HepG2 (cell line): ENCODE measurements around the gene RAB40C. TPM values are rescaled to one million over a fixed set of nuclear protein-coding genes. Genes with fewer than 3 reads are reported as not detected.

Experiments
- ATAC-seq: fragments of 200-7000 bp; cut with Tn5 transposase; 3 replicates; pipeline ENCODE4 v1.9.1; 2020; ENCODE audit warnings: mild to moderate bottlenecking, moderate library complexity
- BruUV-seq: library from RNA; stranded (reverse); fragments of 400-500 nt; replicated peaks from 2 replicates; lab custom pipeline; 2021; lab: Mats Ljungman, UMichigan
- CTCF ChIA-PET: fragments of 300-600 bp; formaldehyde crosslinking; extraction: SDS; loops from one replicate; lab custom pipeline; 2021; ENCODE audit warnings: low total read pairs, inconsistent platforms, low intra/inter-chr PET ratio; lab: Yijun Ruan, JAX
- POLR2A ChIA-PET: fragments of 350-600 bp; sonication (Branson Sonifier 250); formaldehyde crosslinking; loops from one replicate; lab custom pipeline; 2020; ENCODE audit warnings: antibody characterized with exemption, inconsistent platforms; lab: Yijun Ruan, JAX
- DNase-seq: peaks from one replicate; pipeline ENCODE4 v3.0.0-alpha.2; 2015; ENCODE audit warnings: low spot score
- FAIRE-seq: peaks from 3 replicates; lab custom pipeline; 2011; peaks lifted over from hg19 to GRCh38; lab: Jason Lieb, UNC
- H2AFZ ChIP-seq: one replicate; pipeline ENCODE4 v1.6.1; 2011; ENCODE audit warnings: low read length, inconsistent platforms
- H3K27ac ChIP-seq: fragments of 300-600 bp; 3 replicates; pipeline ENCODE4 v1.8.0; 2011; ENCODE audit warnings: mixed run types, mild to moderate bottlenecking, mixed read lengths, low read length, inconsistent platforms; ENCODE audit not compliant: insufficient read depth; ENCODE audit errors: extremely low read length
- H3K27me3 ChIP-seq, 2 experiments: fragments of 200-600 bp in 1 of 2; 2 replicates in 1 of 2; 3 replicates in 1 of 2; pipeline versions ENCODE4 v1.6.0 to v1.8.0; 2011; ENCODE audit warnings: low read length in 2 of 2, mild to moderate bottlenecking in 2 of 2, moderate library complexity in 2 of 2, inconsistent platforms in 1 of 2; ENCODE audit not compliant: insufficient read depth in 2 of 2, control insufficient read depth in 1 of 2
- H3K36me3 ChIP-seq, 2 experiments: fragments of 200-600 bp in 1 of 2; replicated peaks in 1 of 2; 2 replicates in 1 of 2; 3 replicates in 1 of 2; pipeline versions ENCODE4 v1.5.1 to v1.8.0; 2011; ENCODE audit warnings: low read length in 2 of 2, inconsistent platforms in 1 of 2; ENCODE audit not compliant: insufficient read depth in 2 of 2, control insufficient read depth in 1 of 2
- H3K4me1 ChIP-seq: 2 replicates; pipeline ENCODE4 v1.5.1; 2012; ENCODE audit warnings: low read length, inconsistent platforms; ENCODE audit not compliant: insufficient read depth
- H3K4me2 ChIP-seq: 2 replicates; pipeline ENCODE4 v1.6.0; 2011; ENCODE audit warnings: low read depth, low read length, inconsistent platforms
- H3K4me3 ChIP-seq, 3 experiments: fragments of 200-600 bp in 1 of 3; sonication (generic), shearing (Covaris generic) in 1 of 3; replicated peaks in 1 of 3; 2 replicates each; pipeline ENCODE4 v1.5.1; 2011 to 2016; ENCODE audit warnings: low read length in 3 of 3, inconsistent platforms in 2 of 3, low read depth in 2 of 3, mild to moderate bottlenecking in 2 of 3, control low read depth in 1 of 3, mixed read lengths in 1 of 3; ENCODE audit not compliant: insufficient read depth in 1 of 3
- H3K79me2 ChIP-seq: one replicate; pipeline ENCODE4 v1.6.1; 2011; ENCODE audit warnings: low read length, inconsistent platforms; ENCODE audit not compliant: insufficient read depth
- H3K9ac ChIP-seq: 2 replicates; pipeline ENCODE4 v1.6.0; 2011; ENCODE audit warnings: mild to moderate bottlenecking, low read depth, low read length, inconsistent platforms; ENCODE audit not compliant: insufficient read depth
- H3K9me3 ChIP-seq: 2 replicates; pipeline ENCODE4 v1.5.1; 2012; ENCODE audit warnings: mild to moderate bottlenecking, low read length
- H4K20me1 ChIP-seq: 2 replicates; pipeline ENCODE4 v1.6.0; 2011; ENCODE audit warnings: inconsistent platforms, mild to moderate bottlenecking, low read length, moderate library complexity; ENCODE audit not compliant: insufficient read depth
- ARID4A ChIP-seq: sonication (generic); formaldehyde crosslinking; IDR thresholded peaks from 2 replicates; pipeline ENCODE4 v1.5.0; 2020; ENCODE audit warnings: mild to moderate bottlenecking, missing genetic modification reagents, borderline replicate concordance
- MNT ChIP-seq: fragments of 450-650 bp; IDR thresholded peaks from 2 replicates; pipeline ENCODE4 v1.6.1; 2016
- ZNF331 ChIP-seq: sonication (generic); formaldehyde crosslinking; IDR thresholded peaks from 2 replicates; pipeline ENCODE4 v1.4.0; 2020; ENCODE audit warnings: missing genetic modification reagents
- WGBS: methylation state at CpG from one replicate; pipeline ENCODE4 v1.1.6; 2017; ENCODE audit warnings: low lambda C conversion rate; 5-methylcytosine and 5-hydroxymethylcytosine counted together
- in situ Hi-C: cut with HindIII; loops from 2 replicates; pipeline ENCODE4 v1.10.0; 2017; ENCODE audit warnings: low pct_unique_long_range_greater_than_20kb; ENCODE audit not compliant: extremely low pct_ligation_motif_present
- intact Hi-C: fragments of 100-400 bp; cut with micrococcal nuclease; formaldehyde crosslinking; loops from one replicate; pipeline ENCODE4 v1.10.0; 2022; ENCODE audit not compliant: unreplicated experiment
- polyA plus RNA-seq, 8 experiments: library from polyadenylated mRNA; depleted of rRNA in 3 of 8; stranded (reverse) in 7 of 8; unstranded in 1 of 8; fragments of >200 nt; fragmentation: Illumina TruSeq in 4 of 8; extraction: Trizol in 4 of 8; gene quantifications; 2 replicates each; pipeline versions ENCODE4 v1.2.1 to v1.2.3, GENCODE V29; 2011 to 2016; ENCODE audit warnings: low read depth in 4 of 8, missing spikeins in 1 of 8, mixed read lengths in 1 of 8; ENCODE audit not compliant: insufficient read depth in 1 of 8
- total RNA-seq, 5 experiments: library from RNA; depleted of rRNA; stranded (reverse); fragments of >200 nt; fragmentation: Illumina TruSeq; extraction: Trizol; gene quantifications; 2 replicates each; pipeline ENCODE4 v1.2.3, GENCODE V29; 2016; ENCODE audit warnings: low read depth in 1 of 5

The RAB40C gene
- total and polyA plus RNA-seq, 2 of the 13 experiments (the other 11 are each of a cell fraction or from before 2014, with no cell fraction given) = 7.7 to 11.5 TPM

GRCh38 chr16:561957-562938 is 27.6 kb upstream of the RAB40C start:
- Histone ChIP-seq H3K36me3 (no peaks in the 10 kb centered on the region), H4K20me1 (no peaks in the 10 kb centered on the region), H3K27ac (no peak overlapping the region), H3K4me1 (peaks cover 73% of the 10 kb centered on the region), H3K4me3 (no peak overlapping the region), H3K27me3 (peaks cover 18 to 64% of the 10 kb centered on the region in 2 experiments), H3K4me2 (no peak overlapping the region; the same call in 1 of the 2 replicates), H3K9me3 (no peaks in the 10 kb centered on the region), H3K79me2 (no peaks in the 10 kb centered on the region), H3K9ac (no peak overlapping the region), H2AFZ (no peak overlapping the region)
- TF ChIP-seq ZNF331 (CRISPR knock-in tag) = no peak
- TF ChIP-seq ARID4A = 0 out of 2 replicates have a peak, but pooled peaks have one; percentile 5
- TF ChIP-seq MNT = peak; percentile 98
- DNase-seq (no peak), ATAC-seq (no peak), FAIRE-seq (no peak)
- 51% methylated on average over 26 of the region's 43 CpGs for WGBS
- in situ Hi-C loops = no loop called here
- no TSS peak for BruUV-seq
- intact Hi-C loops = no loop called here
- CTCF ChIA-PET = no interaction called here
- POLR2A ChIA-PET = no interaction called here
